Measurements from ENCODE around the gene GALNTL6.

GRCh38 chr4:172521680-172522079 is 708.5 kb downstream of the GALNTL6 start:
- TF ChIP-seq, protein P1, sequence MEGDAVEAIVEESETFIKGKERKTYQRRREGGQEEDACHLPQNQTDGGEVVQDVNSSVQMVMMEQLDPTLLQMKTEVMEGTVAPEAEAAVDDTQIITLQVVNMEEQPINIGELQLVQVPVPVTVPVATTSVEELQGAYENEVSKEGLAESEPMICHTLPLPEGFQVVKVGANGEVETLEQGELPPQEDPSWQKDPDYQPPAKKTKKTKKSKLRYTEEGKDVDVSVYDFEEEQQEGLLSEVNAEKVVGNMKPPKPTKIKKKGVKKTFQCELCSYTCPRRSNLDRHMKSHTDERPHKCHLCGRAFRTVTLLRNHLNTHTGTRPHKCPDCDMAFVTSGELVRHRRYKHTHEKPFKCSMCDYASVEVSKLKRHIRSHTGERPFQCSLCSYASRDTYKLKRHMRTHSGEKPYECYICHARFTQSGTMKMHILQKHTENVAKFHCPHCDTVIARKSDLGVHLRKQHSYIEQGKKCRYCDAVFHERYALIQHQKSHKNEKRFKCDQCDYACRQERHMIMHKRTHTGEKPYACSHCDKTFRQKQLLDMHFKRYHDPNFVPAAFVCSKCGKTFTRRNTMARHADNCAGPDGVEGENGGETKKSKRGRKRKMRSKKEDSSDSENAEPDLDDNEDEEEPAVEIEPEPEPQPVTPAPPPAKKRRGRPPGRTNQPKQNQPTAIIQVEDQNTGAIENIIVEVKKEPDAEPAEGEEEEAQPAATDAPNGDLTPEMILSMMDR (IDR thresholded peaks at IDR 0.05; ENCODE audit: insufficient read depth, low read depth, low read length) = no peak
- no peak for TF ChIP-seq EZH2 (IDR thresholded peaks at IDR 0.05; ENCODE audit: insufficient read depth, low read length)
